K562 (cell line): ENCODE measurements around the gene TNPO2. TPM values are rescaled to one million over a fixed set of nuclear protein-coding genes. Genes with fewer than 3 reads are reported as not detected.
A peak's percentile ranks its signal among the peaks of the same experiment; 100 is the strongest.

Experiments
- ASH1L ChIP-seq: fragments of 450-650 bp; IDR thresholded peaks from 2 replicates; pipeline ENCODE4 v1.6.1; 2018; ENCODE audit warnings: borderline replicate concordance, mild to moderate bottlenecking, low read depth; ENCODE audit not compliant: partially characterized antibody
- CEBPB ChIP-seq: fragments of 450-650 bp; IDR thresholded peaks from 2 replicates; pipeline ENCODE4 v1.6.1; 2016; ENCODE audit warnings: missing genetic modification characterization, missing compliant biosample characterization
- GMEB1 ChIP-seq: fragments of 250-450 bp; sonication (Bioruptor Pico); IDR thresholded peaks from 2 replicates; pipeline ENCODE4 v1.4.0; 2020; ENCODE audit warnings: mild to moderate bottlenecking
- IRF9 ChIP-seq: fragments of 450-650 bp; IDR thresholded peaks from 2 replicates; pipeline ENCODE4 v1.6.1; 2016; ENCODE audit warnings: missing biosample characterization, missing genetic modification characterization
- JUN ChIP-seq, 2 experiments: sonication (generic) in 1 of 2; formaldehyde crosslinking in 1 of 2; IDR thresholded peaks; 2 replicates each; pipeline versions ENCODE4 v1.6.1 to v1.8.0; 2012 to 2022; ENCODE audit warnings: borderline replicate concordance in 2 of 2, mild to moderate bottlenecking in 2 of 2, improper control_type of control experiment in 1 of 2, low read depth in 1 of 2, low read length in 1 of 2, missing genetic modification reagents in 1 of 2
- KHSRP ChIP-seq: fragments of 450-650 bp; IDR thresholded peaks from 2 replicates; pipeline ENCODE4 v1.6.1; 2017
- MBD2 ChIP-seq: sonication (generic); IDR thresholded peaks from 2 replicates; pipeline ENCODE4 v1.6.1; 2016; ENCODE audit warnings: low read depth, borderline replicate concordance
- NCOA6 ChIP-seq: fragments of 450-650 bp; IDR thresholded peaks from 2 replicates; pipeline ENCODE4 v1.6.1; 2017; ENCODE audit warnings: mild to moderate bottlenecking
- NR2C2 ChIP-seq, 2 experiments: fragments of 200-800 bp in 1 of 2; sonication (Bioruptor generic) in 1 of 2; sonication (generic) in 1 of 2; formaldehyde crosslinking in 1 of 2; IDR thresholded peaks; 2 replicates each; pipeline versions ENCODE4 v1.6.1 to v1.8.0; 2016 to 2022; ENCODE audit warnings: mild to moderate bottlenecking in 1 of 2, missing compliant biosample characterization in 1 of 2, missing genetic modification characterization in 1 of 2, missing genetic modification reagents in 1 of 2
- POLR3G ChIP-seq: IDR thresholded peaks from 2 replicates; pipeline ENCODE4 v1.6.1; 2011; ENCODE audit not compliant: insufficient read length, insufficient replicate concordance; ENCODE audit errors: extremely low read depth
- SREBF1 ChIP-seq: fragments of 150-350 bp; IDR thresholded peaks from 2 replicates; pipeline ENCODE4 v1.6.1; 2014; ENCODE audit warnings: antibody characterized with exemption, low read depth, low read length, borderline replicate concordance
- STAT6 ChIP-seq: sonication (generic); formaldehyde crosslinking; IDR thresholded peaks from 2 replicates; pipeline ENCODE4 v1.8.1; 2023; ENCODE audit warnings: mild to moderate bottlenecking, missing genetic modification reagents
- TCF7 ChIP-seq: sonication (generic); IDR thresholded peaks from 2 replicates; pipeline ENCODE4 v1.6.1; 2016; ENCODE audit warnings: antibody characterized with exemption, borderline replicate concordance
- ZNF609 ChIP-seq: sonication (generic); formaldehyde crosslinking; IDR thresholded peaks from 2 replicates; pipeline ENCODE4 v1.8.1; 2023; ENCODE audit warnings: missing genetic modification reagents, mild to moderate bottlenecking, borderline replicate concordance
- ZNF707 ChIP-seq: fragments of 250-450 bp; sonication (Bioruptor Pico); conservative IDR thresholded peaks from 2 replicates; pipeline ENCODE4 v1.8.0; 2022; ENCODE audit warnings: inconsistent platforms, mild to moderate bottlenecking, moderate library complexity
- polyA plus RNA-seq, 8 experiments: library from polyadenylated mRNA; depleted of rRNA in 4 of 8; stranded (reverse) in 5 of 8; unstranded in 3 of 8; fragments of >200 nt; fragmentation: Nextera tagmentation in 2 of 8; fragmentation: Illumina TruSeq in 1 of 8; extraction: Ambion mirVana in 2 of 8; extraction: Trizol in 1 of 8; gene quantifications; 2 replicates each; pipeline versions ENCODE4 v1.2.1 to v1.2.3, GENCODE V29; 2011 to 2014; ENCODE audit warnings: inconsistent platforms in 1 of 8, missing spikeins in 1 of 8
- total RNA-seq, 7 experiments: library from RNA; depleted of rRNA in 6 of 7; stranded (reverse); fragments of >200 nt in 6 of 7; fragmentation: Illumina TruSeq in 2 of 7; extraction: Trizol in 2 of 7; gene quantifications; 2 replicates each; pipeline versions ENCODE4 v1.2.1 to v1.2.3, GENCODE V29; 2011 to 2021; ENCODE audit warnings: low replicate concordance in 1 of 7

Gene TNPO2
- total and polyA plus RNA-seq, 9 of the 15 experiments (the other 6 are each of a cell fraction or from before 2014, with no cell fraction given) = 6.0 to 126 (median 53.8) TPM

GRCh38 chr19:12681074-12681987, 42.4 kb downstream of the TNPO2 start, which contains the start of gene DHPS (continued):
- TF ChIP-seq JUN (IDR thresholded peaks at IDR 0.05; ENCODE audit: borderline replicate concordance, low read depth, low read length) (peak; percentile 1; the same call in 1 of the 2 replicates), JUN (CRISPR knock-in tag; IDR thresholded peaks at IDR 0.05; ENCODE audit: borderline replicate concordance) (peak; percentile 93), ZNF609 (no peak), POLR3G (no peak), STAT6 (CRISPR knock-in tag) (no peak), KHSRP (no peak), ZNF707 (no peak), ASH1L (no peak), SREBF1 (no peak), TCF7 (peak; percentile 8; the same call in 1 of the 2 replicates), NR2C2 (CRISPR knock-in tag; IDR thresholded peaks at IDR 0.05) (no peak), NR2C2 (tag; IDR thresholded peaks at IDR 0.05) (peak; percentile 84), NCOA6 (no peak), IRF9 (tag) (no peak), GMEB1 (CRISPR knock-in tag) (peak; percentile 69), MBD2 (0 out of 2 replicates have a peak, but pooled peaks have one; percentile 47), CEBPB (tag) (peak; percentile 97)
